NCI-H2227 treated with DMSO at 0.1 percent for 48 hours (cell line): ENCODE results near the gene BCAS3.
A peak's percentile ranks its signal among the peaks of the same experiment; 100 is the strongest.
"Not testable (repeated sequence)": the region's sequence is repeated elsewhere in the genome, so short reads cannot be mapped to it uniquely, and the experiment has no call there.

Experiments used
- DNase-seq: peaks from one replicate; lab custom pipeline; 2025; lab: John Stamatoyannopoulos, UW

Gene BCAS3

GRCh38 chr17:61338874-61339478 lies 661.3 kb downstream of the BCAS3 start:
- no peak for DNase-seq

DNA sequence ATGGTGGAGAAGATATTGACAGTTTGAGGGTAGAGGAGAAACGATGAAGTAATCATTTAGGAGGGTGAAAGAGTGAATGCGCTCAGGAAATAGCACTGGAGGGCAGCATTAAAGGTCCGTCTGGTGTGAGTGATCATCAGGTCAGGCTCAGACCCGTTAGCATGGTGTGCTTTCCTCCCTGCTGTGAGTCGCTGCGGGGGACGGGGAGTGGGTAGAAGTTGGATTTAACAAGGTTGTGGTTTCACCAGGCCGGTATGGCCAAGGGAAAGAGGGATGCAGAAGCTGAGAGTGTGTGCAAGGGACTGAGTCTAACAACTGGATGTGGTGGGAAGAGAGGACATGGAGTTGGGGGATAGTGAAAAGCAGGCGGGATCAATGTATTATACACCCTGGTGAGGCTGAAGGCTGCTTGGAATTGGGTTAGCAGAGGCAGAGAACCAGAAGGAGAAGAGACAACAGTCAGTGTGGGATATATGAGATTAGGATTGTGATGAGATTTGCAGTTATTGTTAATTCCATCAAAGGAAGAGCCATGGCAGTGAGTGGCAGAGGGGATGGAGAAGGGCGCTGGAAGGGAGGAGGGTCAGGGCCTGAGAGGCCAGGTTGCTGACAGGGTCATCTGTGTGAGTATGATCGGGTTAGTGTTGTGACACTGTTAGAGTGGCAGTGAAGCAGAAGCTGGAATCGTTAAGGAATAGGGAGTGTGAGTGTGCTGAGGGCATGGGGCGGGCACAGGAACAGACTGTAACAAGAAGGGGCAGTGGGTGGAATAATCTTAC lies 663.0 kb downstream of the BCAS3 start:
- no peak for DNase-seq

GRCh38 chr17:61343576-61343975 lies 665.9 kb downstream of the BCAS3 start:
- no peak for DNase-seq

- DNase-seq, result no peak
Measured at GRCh38 chr17:61345061-61345460, 667.4 kb downstream of the BCAS3 start.

DNA sequence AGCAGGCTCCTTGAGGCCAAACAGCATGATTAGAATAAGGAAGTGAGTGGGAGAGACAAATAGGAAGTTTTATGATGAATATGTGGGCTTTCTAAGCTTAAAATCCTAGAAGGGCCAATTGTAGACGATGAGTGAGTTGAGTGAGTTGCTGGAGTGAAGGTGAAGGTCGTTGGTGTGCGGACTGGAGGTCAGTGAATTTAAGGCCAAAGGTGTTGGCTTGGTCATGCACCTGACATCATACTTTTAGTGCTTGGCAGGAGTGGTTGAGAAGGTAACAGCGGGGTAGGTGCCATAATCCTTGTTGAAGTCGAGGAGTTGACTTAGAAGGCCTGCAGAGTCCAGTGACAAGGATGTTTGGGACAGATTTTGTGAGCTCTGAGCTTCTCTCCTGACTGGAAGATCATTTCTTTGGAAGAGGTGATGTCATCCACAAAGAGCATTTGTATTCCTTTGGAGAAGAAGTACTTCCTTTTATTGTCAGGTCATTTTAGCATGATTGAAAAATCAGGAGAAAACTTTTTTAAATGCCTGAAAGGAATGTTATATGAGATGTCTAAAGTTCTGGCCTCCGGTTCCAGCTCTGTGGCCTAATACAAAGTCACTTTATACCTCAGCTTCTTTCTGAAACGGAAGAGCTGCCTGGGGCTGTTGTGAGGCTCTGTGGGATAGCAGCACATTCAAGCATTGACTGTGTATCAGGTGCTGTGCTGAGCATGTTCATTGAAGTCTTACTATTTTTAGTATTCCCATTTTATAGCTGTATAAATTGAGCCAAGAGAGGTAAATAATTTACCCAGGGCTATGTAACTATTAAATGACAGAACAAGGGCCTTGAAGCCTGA lies 668.4 kb downstream of the BCAS3 start:
- DNase-seq, result no peak

DNA sequence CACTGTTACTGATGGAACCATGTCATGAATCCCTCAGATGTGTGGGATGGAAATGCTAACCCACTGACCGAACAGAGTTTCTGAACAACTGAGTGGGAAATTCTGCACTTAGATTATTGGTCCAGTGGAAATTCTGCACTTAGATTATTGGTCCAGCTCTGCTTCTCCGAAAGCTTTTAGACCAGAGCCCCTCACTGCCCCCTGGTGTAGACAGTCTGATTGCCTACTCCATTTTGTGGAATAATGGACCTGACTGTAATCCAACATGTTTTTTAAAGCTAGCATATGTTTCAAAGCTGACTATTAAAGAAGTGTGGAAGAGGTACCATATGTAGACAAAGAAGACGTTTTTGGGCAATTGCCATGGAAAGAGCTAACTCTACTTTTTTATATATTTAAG lies 671.7 kb downstream of the BCAS3 start:
- DNase-seq, result no peak

GRCh38 chr17:61351745-61352407 lies 674.2 kb downstream of the BCAS3 start:
- DNase-seq, result no peak

- DNase-seq, result no peak
Measured at GRCh38 chr17:61352408-61352770, 674.7 kb downstream of the BCAS3 start.

DNA sequence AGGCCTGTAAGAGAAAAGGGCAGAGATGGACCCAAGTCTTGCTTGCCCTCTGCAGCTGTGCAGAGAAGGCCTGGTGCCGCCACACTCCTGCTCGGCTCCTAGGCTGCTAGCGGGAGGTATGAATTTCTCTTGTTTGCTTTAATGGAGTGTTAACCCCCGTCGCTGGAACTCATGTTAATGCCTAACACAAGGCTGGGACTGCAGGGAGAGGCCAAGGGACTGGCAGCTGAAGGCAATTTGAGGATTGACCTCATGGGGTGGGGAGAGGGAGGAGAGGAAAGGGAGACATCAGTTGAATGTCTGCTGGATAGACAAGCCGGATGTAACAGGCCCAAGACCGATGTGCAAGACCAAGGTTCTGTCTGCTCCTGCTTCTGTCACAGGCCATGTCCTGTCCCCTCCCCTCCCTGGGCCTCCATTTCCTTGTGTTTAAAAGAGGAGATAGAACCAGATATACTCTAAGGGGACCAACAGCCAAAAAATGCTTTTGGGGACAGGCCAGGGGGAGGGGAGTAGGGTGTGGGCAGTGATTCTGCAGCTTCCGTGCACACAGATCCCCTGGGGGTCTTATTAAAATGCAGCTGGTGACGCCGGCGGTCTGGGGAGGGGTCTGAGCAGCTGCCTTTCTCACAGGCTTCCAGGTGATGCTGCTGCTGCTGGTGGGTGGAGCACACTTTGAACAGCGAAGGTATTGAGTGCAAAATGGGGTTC lies 675.3 kb downstream of the BCAS3 start:
- peak; percentile 29 for DNase-seq

DNA sequence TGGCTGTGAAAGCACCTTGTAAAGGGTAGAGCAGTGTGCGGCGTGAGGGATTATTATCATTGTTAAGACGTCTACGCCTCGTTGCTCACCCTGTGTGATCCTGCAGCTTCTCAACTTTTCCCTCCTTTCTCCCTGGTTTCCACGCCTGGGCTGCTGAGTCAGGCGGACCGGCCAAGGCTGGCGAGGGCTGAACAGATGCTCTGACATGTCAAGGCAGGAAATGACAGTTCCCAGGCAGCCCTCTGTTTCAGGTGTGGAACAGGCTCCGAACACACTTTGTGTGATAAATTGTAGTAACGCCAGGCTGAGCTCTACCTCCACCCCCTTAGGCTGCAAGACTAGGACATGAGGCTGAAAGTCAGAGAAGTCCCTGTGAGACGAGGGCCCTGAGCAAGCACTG lies 676.0 kb downstream of the BCAS3 start:
- DNase-seq, result no peak

GRCh38 chr17:61354895-61355874 lies 677.5 kb downstream of the BCAS3 start:
- no peak for DNase-seq

DNA sequence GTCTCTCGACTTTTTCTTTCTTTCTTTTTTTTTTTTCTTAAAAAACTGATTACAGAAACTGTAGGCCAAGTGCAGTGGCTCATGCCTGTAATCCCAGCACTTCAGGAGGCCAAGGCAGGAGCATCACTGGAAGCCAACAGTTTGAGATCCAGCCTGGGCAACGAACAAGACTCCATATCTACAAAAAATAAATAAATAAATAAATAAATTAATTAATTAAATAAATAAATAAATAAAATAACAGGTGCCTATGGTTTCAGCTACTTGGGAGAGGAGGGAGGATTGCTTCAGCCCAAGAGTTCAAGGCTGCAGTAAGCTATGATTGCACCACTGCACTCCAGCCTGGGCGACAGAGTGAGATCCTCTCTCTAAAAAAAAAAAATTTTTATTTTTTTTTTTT lies 679.4 kb downstream of the BCAS3 start:
- not testable (repeated sequence) for DNase-seq

- DNase-seq, result not testable (repeated sequence)
Measured at GRCh38 chr17:61359513-61359912, 681.9 kb downstream of the BCAS3 start.

DNA sequence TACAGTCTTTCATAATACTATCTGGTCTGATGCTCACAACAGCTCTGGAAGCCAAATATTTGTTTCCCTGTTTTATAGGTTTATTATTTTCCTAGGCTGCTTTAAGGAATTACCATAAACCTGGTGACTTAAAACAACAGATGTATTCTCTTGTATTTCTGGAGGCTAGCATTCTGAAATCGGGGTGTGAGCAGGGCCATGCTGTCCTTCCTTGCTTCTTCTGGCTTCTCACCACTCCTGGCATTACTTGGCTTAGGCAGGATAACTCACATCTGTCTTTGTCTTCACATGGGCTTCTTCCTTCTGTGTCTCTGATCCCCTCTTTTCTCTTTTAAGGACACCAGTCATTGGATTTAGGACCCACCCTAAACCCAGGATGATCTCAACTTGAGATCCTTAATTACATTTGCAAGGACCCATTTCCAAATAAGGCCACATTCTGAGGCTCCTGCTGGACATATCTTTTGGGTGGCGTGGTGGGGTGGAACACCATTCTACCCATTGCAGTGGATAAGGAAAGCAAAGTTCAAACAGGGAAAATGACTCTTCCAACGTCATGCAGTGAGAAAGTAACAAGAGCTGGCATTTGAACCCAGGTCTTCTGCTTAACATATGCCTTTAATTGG lies 682.8 kb downstream of the BCAS3 start:
- DNase-seq, result no peak

GRCh38 chr17:61361084-61361483 lies 683.4 kb downstream of the BCAS3 start:
- DNase-seq, result no peak

- DNase-seq, result no peak
Measured at GRCh38 chr17:61362396-61362795, 684.7 kb downstream of the BCAS3 start.

DNA sequence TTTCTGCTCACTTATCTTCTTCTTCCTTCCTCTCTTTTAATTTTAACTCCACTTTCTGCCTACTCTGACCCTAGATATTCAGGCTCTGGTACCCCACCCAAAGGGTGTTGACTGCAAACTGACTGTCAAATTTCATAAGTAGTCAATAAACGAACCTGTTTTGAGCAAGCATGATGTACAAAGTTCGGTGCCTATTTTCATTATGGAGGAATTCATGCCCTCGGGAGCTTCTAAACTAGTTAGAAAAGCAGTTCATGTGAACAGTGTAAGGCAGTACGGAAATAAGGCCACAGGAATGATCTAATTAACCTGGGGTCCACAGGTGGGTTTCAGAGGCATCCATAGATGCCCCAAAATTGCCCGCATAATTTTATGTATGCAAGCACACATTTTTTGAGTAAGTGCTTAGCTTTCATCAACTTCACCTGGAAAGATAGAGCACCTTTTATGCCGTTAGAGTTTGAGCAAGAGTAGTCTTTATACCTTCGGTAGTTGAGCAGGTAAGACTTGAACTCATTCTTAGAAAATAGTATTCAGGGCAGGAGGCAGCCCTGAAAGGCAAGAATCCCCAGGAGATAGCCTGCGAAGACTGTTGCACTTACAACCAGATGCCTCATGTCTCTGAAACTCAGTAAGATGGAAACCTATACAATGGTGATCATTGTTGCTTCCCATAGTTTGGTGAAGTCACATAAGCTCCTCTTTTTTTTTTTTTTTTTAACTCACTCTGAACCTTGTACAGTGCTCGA lies 685.4 kb downstream of the BCAS3 start:
- DNase-seq, result no peak

DNA sequence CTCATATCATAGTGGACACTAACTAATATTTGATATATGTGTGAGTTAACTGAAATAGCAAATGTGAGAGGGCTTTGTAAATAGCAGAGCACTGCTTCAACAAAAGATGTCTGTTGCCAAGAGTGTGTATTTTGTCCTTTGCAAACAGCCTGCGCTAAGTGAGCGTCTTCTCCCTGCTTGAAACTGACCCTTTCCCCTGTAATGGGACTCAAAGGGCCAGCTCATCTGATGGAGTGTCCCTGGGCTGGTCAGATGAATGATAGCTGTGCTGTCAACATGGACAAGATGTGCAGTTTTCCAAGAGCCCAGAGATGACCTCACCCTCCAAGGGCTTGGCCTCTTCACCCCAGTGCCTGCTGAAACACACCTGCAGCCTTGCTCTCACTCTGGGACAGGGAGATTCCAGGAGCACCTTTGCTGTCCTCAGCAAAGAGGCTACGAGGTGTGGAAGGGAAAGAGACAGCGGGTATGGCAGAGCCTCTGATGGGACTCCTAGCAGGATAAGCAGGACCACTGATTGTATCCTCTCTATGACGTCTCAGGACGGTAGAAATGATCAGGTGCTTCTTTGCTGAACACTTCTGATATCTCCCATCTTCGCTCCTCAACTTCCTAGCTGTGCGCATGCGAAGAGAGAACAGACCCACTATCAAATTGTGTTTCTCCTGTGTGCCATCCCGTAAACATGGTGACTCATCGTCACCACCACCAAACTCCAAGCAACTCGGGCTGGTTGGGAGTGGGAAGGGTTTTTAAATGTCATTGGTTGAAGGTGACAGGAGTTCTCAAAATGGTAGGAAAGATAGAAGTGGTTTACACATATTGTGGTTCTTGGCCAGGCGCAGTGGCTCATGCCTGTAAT lies 686.2 kb downstream of the BCAS3 start:
- DNase-seq, result no peak
